Right cardiac atrium (tissue), 5 donors: Measurements from ENCODE around the gene HS6ST3. TPM values are rescaled to one million over a fixed set of nuclear protein-coding genes. Genes with fewer than 3 reads are reported as not detected.
"Not testable (repeated sequence)": the region's sequence is repeated elsewhere in the genome, so short reads cannot be mapped to it uniquely, and the experiment has no call there.

ENCODE experiments used
- ATAC-seq, 2 donors: fragments of 200-7000 bp; cut with Tn5 transposase; one replicate each; pipeline versions ENCODE4 v1.8.0 to v1.9.1; 2020; ENCODE audit warnings: moderate library complexity in 2 of 2, mild to moderate bottlenecking in 1 of 2
- DNase-seq, 3 donors: peaks; one replicate each; pipeline ENCODE4 v3.0.0-alpha.2; 2020
- H3K27ac ChIP-seq: one replicate; pipeline ENCODE4 v1.5.1; 2013; ENCODE audit warnings: mild to moderate bottlenecking, low read length, control low read depth, moderate library complexity
- H3K27me3 ChIP-seq: one replicate; pipeline ENCODE4 v1.6.1; 2013; ENCODE audit not compliant: control insufficient read depth, insufficient read depth
- H3K4me1 ChIP-seq: one replicate; pipeline ENCODE4 v1.6.1; 2013; ENCODE audit warnings: low read length; ENCODE audit not compliant: control insufficient read depth, insufficient read depth
- H3K4me3 ChIP-seq: one replicate; pipeline ENCODE4 v1.5.1; 2013; ENCODE audit warnings: low read length, control low read depth
- H3K9me3 ChIP-seq: one replicate; pipeline ENCODE4 v1.6.1; 2013; ENCODE audit warnings: low read length; ENCODE audit not compliant: control insufficient read depth
- WGBS: extraction: QIAGEN DNeasy Blood & Tissue Kit; methylation state at CpG from one replicate; pipeline ENCODE4 v1.1.7; 2013; 5-methylcytosine and 5-hydroxymethylcytosine counted together
- intact Hi-C, 4 donors: fragments of 100-400 bp; cut with DNase I; formaldehyde crosslinking; loops; one replicate each; pipeline versions ENCODE4 v1.11.0 to v1.14.0; 2022 to 2023
- long read RNA-seq, 4 donors: library from polyadenylated mRNA; unstranded; transcript quantifications; one replicate each; pipeline ENCODE4 v2.0.0, GENCODE V29; 2020 to 2021
- polyA plus RNA-seq: library from polyadenylated mRNA; stranded (reverse); fragments of 200-250 nt; gene quantifications from one replicate; pipeline ENCODE4 v1.2.3, GENCODE V29; 2013
- total RNA-seq, 4 donors: library from RNA; stranded (reverse); fragmentation: NEBNext Ultra II Directional; extraction: Animal tissue kit (Norgen Biotek cat#: 25700); gene quantifications; one replicate each; pipeline ENCODE4 v1.2.1, GENCODE V29; 2021
- donor health status: healthy with polysubstance abuse.
- donor health status: DM: no; HTN: yes; CAD: no.
- donor health status: DM: no; HTN: no; CAD: no.
- donor health status: DM: no; HTN: yes; CAD: no; lungs with severe emphysema.
- donor health status: DM: yes; HTN: yes; CAD: no.

Gene HS6ST3
- total RNA-seq (1 to 10 TPM in 2 of 4 donors, under 1 TPM in 2; 0.64 to 1.3 (median 0.97) TPM), polyA plus RNA-seq (0.79 TPM)
- long read RNA-seq, donor 1, full-length matches to known transcripts = 1 of 2 reads
- long read RNA-seq, donor 1, partial matches to known transcripts = 0 of 2 reads
- long read RNA-seq, donor 1, other reads (novel, unspliced or antisense) = 1 of 2 reads
- long read RNA-seq, donor 2 = 0 reads
- long read RNA-seq, donor 3, full-length matches to known transcripts = 1 of 1 reads
- long read RNA-seq, donor 3, partial matches to known transcripts = 0 of 1 reads
- long read RNA-seq, donor 3, other reads (novel, unspliced or antisense) = 0 of 1 reads
- long read RNA-seq, donor 4 = 0 reads

GRCh38 chr13:96089749-96090239, at the start of gene HS6ST3:
Gene HS6ST3, plus strand, starts transcription at chr13:96090107.
- H3K4me3 ChIP-seq = peak within 1 kb of the TSS; percentile 84
- H3K27ac ChIP-seq = no peak within 1 kb of the TSS
- intact Hi-C loops = no loop called here
- ATAC-seq (peak; percentile 59 to 68), DNase-seq (peak; percentile 16 to 70 (median 54))
- H3K27me3 ChIP-seq = no peaks in the 10 kb centered on the region
- H3K4me1 ChIP-seq = peaks cover 3% of the 10 kb centered on the region
- H3K9me3 ChIP-seq = no peaks in the 10 kb centered on the region
- 1% methylated on average over 35 of the region's 35 CpGs for WGBS

GRCh38 chr13:96041326-96042110, 48.4 kb upstream of the HS6ST3 start:
- ATAC-seq (no peak), DNase-seq (peak in 1 of 3 donors; percentile 23)
- 93% methylated on average over 4 of the region's 4 CpGs for WGBS
- Histone ChIP-seq H3K27me3 (no peaks in the 10 kb centered on the region), H3K27ac (no peak overlapping the region), H3K4me3 (no peak overlapping the region), H3K4me1 (no peaks in the 10 kb centered on the region), H3K9me3 (no peaks in the 10 kb centered on the region)
- intact Hi-C loops = no loop called here

- no peaks in the 10 kb centered on the region for H3K4me1 ChIP-seq
- intact Hi-C loops = no loop called here
- no peaks in the 10 kb centered on the region for H3K27me3 ChIP-seq
- H3K4me3 ChIP-seq = no peak overlapping the region
- WGBS = 93% methylated on average over 1 of the region's 1 CpG
- H3K9me3 ChIP-seq = no peaks in the 10 kb centered on the region
- DNase-seq (no peak), ATAC-seq (no peak)
- H3K27ac ChIP-seq = no peak overlapping the region
Observed at GRCh38 chr13:96044238-96044637, 45.7 kb upstream of the HS6ST3 start.

GRCh38 chr13:96046449-96047126, 43.3 kb upstream of the HS6ST3 start:
- intact Hi-C loops, H3K4me3 ChIP-seq, H3K9me3 ChIP-seq, H3K27ac ChIP-seq, H3K27me3 ChIP-seq, ATAC-seq, H3K4me1 ChIP-seq: not testable (repeated sequence)
- DNase-seq = peak in 2 of 3 donors; percentile 38 to 42
- 99% methylated on average over 16 of the region's 16 CpGs for WGBS

GRCh38 chr13:96050955-96051354, 39.0 kb upstream of the HS6ST3 start:
- H3K27ac ChIP-seq, ATAC-seq, DNase-seq, H3K27me3 ChIP-seq, intact Hi-C loops, H3K4me1 ChIP-seq, H3K4me3 ChIP-seq, H3K9me3 ChIP-seq: not testable (repeated sequence)
- 96% methylated on average over 2 of the region's 4 CpGs for WGBS

- intact Hi-C loops, DNase-seq, H3K4me1 ChIP-seq, H3K27me3 ChIP-seq, ATAC-seq, H3K9me3 ChIP-seq, H3K27ac ChIP-seq, H3K4me3 ChIP-seq: not testable (repeated sequence)
- WGBS = 97% methylated on average over 5 of the region's 5 CpGs
Observed at GRCh38 chr13:96051491-96051890, 38.4 kb upstream of the HS6ST3 start.

- 88% methylated on average over 3 of the region's 3 CpGs for WGBS
- H3K9me3 ChIP-seq, H3K27ac ChIP-seq, H3K27me3 ChIP-seq, ATAC-seq, DNase-seq, H3K4me3 ChIP-seq, H3K4me1 ChIP-seq, intact Hi-C loops: not testable (repeated sequence)
Observed at GRCh38 chr13:96051946-96052345, 38.0 kb upstream of the HS6ST3 start.

GRCh38 chr13:96052656-96053002, 37.3 kb upstream of the HS6ST3 start:
- DNase-seq = no peak
- intact Hi-C loops = no loop called here
- peak overlapping the region; percentile 7 for H3K27ac ChIP-seq
- ATAC-seq = peak; percentile 60 to 74
- H3K27me3 ChIP-seq = no peaks in the 10 kb centered on the region
- under 1% methylated on average over 12 of the region's 12 CpGs for WGBS
- H3K4me1 ChIP-seq = no peaks in the 10 kb centered on the region
- H3K4me3 ChIP-seq = peak overlapping the region; percentile 77
- no peaks in the 10 kb centered on the region for H3K9me3 ChIP-seq

GRCh38 chr13:96053003-96053703, 36.8 kb upstream of the HS6ST3 start, which contains the start of gene UGGT2:
Gene UGGT2, minus strand, starts transcription at chr13:96053401. Its CDS starts 89 bp downstream, at chr13:96053312.
- no peaks in the 10 kb centered on the region for H3K9me3 ChIP-seq
- under 1% methylated on average over 77 of the region's 77 CpGs for WGBS
- no peaks in the 10 kb centered on the region for H3K27me3 ChIP-seq
- H3K4me3 ChIP-seq = peak within 1 kb of the TSS; percentile 77
- DNase-seq = peak; percentile 98 to 99 (median 99)
- ATAC-seq = peak; percentile 100
- no peaks in the 10 kb centered on the region for H3K4me1 ChIP-seq
- intact Hi-C loops = no loop called here
- peak within 1 kb of the TSS; percentile 40 for H3K27ac ChIP-seq

GRCh38 chr13:96065849-96066248, 24.1 kb upstream of the HS6ST3 start:
- no peak for DNase-seq
- H3K27ac ChIP-seq = no peak overlapping the region
- no peaks in the 10 kb centered on the region for H3K9me3 ChIP-seq
- H3K27me3 ChIP-seq = no peaks in the 10 kb centered on the region
- intact Hi-C loops = no loop called here
- 75% methylated on average over 2 of the region's 2 CpGs for WGBS
- H3K4me3 ChIP-seq = no peak overlapping the region
- ATAC-seq = no peak
- no peaks in the 10 kb centered on the region for H3K4me1 ChIP-seq
